SK-N-SH treated with all-trans-retinoic acid at 6 μM for 48 hours (cell line): ENCODE results near the gene CFAP57.
A peak's percentile ranks its signal among the peaks of the same experiment; 100 is the strongest.

ENCODE experiments used
- ATAC-seq: fragments of 200-7000 bp; cut with Tn5 transposase; 3 replicates; pipeline ENCODE4 v1.9.1; 2020; ENCODE audit warnings: mild to moderate bottlenecking, moderate library complexity
- ARNTL ChIP-seq: fragments of 450-650 bp; formaldehyde crosslinking; IDR thresholded peaks from 2 replicates; pipeline ENCODE4 v1.5.0; 2020; ENCODE audit warnings: low read depth, mild to moderate bottlenecking, moderate library complexity, borderline replicate concordance
- BACH2 ChIP-seq: fragments of 250-450 bp; sonication (Bioruptor Pico); IDR thresholded peaks from 2 replicates; pipeline ENCODE4 v1.9.0; 2021; ENCODE audit warnings: mild to moderate bottlenecking, borderline replicate concordance
- CSDC2 ChIP-seq: fragments of 250-450 bp; sonication (Bioruptor Pico); IDR thresholded peaks from 2 replicates; pipeline ENCODE4 v1.5.0; 2020; ENCODE audit warnings: mild to moderate bottlenecking, moderate library complexity
- ESRRG ChIP-seq: fragments of 250-450 bp; sonication (Bioruptor Pico); IDR thresholded peaks from 2 replicates; pipeline ENCODE4 v1.6.1; 2021; ENCODE audit warnings: mild to moderate bottlenecking
- ISL1 ChIP-seq: fragments of 250-450 bp; sonication (Bioruptor Pico); IDR thresholded peaks from 2 replicates; pipeline ENCODE4 v2.1.2; 2022; ENCODE audit warnings: mild to moderate bottlenecking, moderate library complexity
- PPARA ChIP-seq: fragments of 250-450 bp; sonication (Bioruptor Pico); IDR thresholded peaks from 2 replicates; pipeline ENCODE4 v1.5.0; 2020; ENCODE audit warnings: mild to moderate bottlenecking, borderline replicate concordance
- RARB ChIP-seq: fragments of 250-450 bp; sonication (Bioruptor Pico); IDR thresholded peaks from 2 replicates; pipeline ENCODE4 v1.8.0; 2021; ENCODE audit warnings: mild to moderate bottlenecking, moderate library complexity
- SNAI2 ChIP-seq: fragments of 250-450 bp; sonication (Bioruptor Pico); IDR thresholded peaks from 2 replicates; pipeline ENCODE4 v1.5.0; 2020; ENCODE audit warnings: mild to moderate bottlenecking, moderate library complexity
- TCF4 ChIP-seq: fragments of 250-450 bp; sonication (Bioruptor Pico); IDR thresholded peaks from 2 replicates; pipeline ENCODE4 v1.8.0; 2021; ENCODE audit warnings: mild to moderate bottlenecking, moderate library complexity, borderline replicate concordance
- TOX ChIP-seq: fragments of 250-450 bp; sonication (Bioruptor Pico); IDR thresholded peaks from 2 replicates; pipeline ENCODE4 v1.8.0; 2021; ENCODE audit warnings: mild to moderate bottlenecking, moderate library complexity, borderline replicate concordance
- ZFP3 ChIP-seq: fragments of 250-450 bp; sonication (Bioruptor Pico); IDR thresholded peaks from 2 replicates; pipeline ENCODE4 v1.5.0; 2020; ENCODE audit warnings: mild to moderate bottlenecking, moderate library complexity
- ZFP30 ChIP-seq: fragments of 450-650 bp; formaldehyde crosslinking; IDR thresholded peaks from 2 replicates; pipeline ENCODE4 v1.5.0; 2022; ENCODE audit warnings: mild to moderate bottlenecking, moderate library complexity
- ZNF565 ChIP-seq: fragments of 450-650 bp; formaldehyde crosslinking; conservative IDR thresholded peaks from 2 replicates; pipeline ENCODE4 v1.5.0; 2020; ENCODE audit warnings: low read depth, mild to moderate bottlenecking, moderate library complexity
- ZNF70 ChIP-seq: fragments of 450-650 bp; formaldehyde crosslinking; IDR thresholded peaks from 2 replicates; pipeline ENCODE4 v1.5.0; 2020; ENCODE audit warnings: mild to moderate bottlenecking, moderate library complexity
- ZNF8 ChIP-seq: fragments of 450-650 bp; formaldehyde crosslinking; IDR thresholded peaks from 2 replicates; pipeline ENCODE4 v1.5.0; 2020; ENCODE audit warnings: mild to moderate bottlenecking, moderate library complexity
- TF ChIP-seq, protein P1 (sequence below): fragments of 250-450 bp; sonication (Bioruptor Pico); IDR thresholded peaks from 2 replicates; pipeline ENCODE4 v1.8.0; 2021; ENCODE audit warnings: low read depth, mild to moderate bottlenecking, moderate library complexity, borderline replicate concordance
- TF ChIP-seq, protein P2 (sequence below): fragments of 250-450 bp; sonication (Bioruptor Pico); IDR thresholded peaks from 2 replicates; pipeline ENCODE4 v1.5.1; 2020; ENCODE audit warnings: low read depth, mild to moderate bottlenecking, moderate library complexity
- TF ChIP-seq, protein P3 (sequence below): fragments of 250-450 bp; sonication (Bioruptor Pico); IDR thresholded peaks from 2 replicates; pipeline ENCODE4 v1.8.0; 2020; ENCODE audit warnings: mild to moderate bottlenecking, moderate library complexity, borderline replicate concordance
- TF ChIP-seq, protein P4 (sequence below): fragments of 250-450 bp; sonication (Bioruptor Pico); IDR thresholded peaks from 2 replicates; pipeline ENCODE4 v1.5.0; 2020; ENCODE audit warnings: mild to moderate bottlenecking, moderate library complexity
- TF ChIP-seq, protein P5 (sequence below): fragments of 250-450 bp; sonication (Bioruptor Pico); IDR thresholded peaks from 2 replicates; pipeline ENCODE4 v1.5.1; 2021; ENCODE audit warnings: mild to moderate bottlenecking, moderate library complexity

CFAP57 gene

DNA sequence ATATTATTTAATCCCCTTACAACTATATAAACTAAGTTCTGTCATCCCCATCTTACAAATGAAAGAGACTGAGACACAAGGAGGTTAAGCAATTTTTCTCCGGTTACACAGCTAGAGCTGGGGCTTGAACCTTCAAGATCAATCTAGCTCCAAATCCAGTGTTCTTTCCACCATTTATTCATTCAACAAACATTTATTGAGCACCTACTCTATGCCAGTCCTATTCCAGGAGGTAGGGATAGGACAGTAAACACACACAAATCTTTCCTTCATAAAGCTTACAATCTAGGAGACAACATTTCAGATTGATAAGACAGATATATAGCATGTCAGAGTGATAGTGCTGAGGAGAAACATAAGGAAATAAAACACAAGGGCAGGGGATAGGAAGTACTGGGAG lies 94.8 kb downstream of the CFAP57 start:
- TF ChIP-seq, protein P1, sequence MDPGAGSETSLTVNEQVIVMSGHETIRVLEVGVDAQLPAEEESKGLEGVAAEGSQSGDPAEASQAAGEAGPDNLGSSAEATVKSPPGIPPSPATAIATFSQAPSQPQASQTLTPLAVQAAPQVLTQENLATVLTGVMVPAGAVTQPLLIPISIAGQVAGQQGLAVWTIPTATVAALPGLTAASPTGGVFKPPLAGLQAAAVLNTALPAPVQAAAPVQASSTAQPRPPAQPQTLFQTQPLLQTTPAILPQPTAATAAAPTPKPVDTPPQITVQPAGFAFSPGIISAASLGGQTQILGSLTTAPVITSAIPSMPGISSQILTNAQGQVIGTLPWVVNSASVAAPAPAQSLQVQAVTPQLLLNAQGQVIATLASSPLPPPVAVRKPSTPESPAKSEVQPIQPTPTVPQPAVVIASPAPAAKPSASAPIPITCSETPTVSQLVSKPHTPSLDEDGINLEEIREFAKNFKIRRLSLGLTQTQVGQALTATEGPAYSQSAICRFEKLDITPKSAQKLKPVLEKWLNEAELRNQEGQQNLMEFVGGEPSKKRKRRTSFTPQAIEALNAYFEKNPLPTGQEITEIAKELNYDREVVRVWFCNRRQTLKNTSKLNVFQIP (CRISPR knock-in tag), result no peak
- no peak for TF ChIP-seq ARNTL
- TF ChIP-seq PPARA (CRISPR knock-in tag), result no peak
- TF ChIP-seq TOX, result no peak
- TF ChIP-seq, protein P2, sequence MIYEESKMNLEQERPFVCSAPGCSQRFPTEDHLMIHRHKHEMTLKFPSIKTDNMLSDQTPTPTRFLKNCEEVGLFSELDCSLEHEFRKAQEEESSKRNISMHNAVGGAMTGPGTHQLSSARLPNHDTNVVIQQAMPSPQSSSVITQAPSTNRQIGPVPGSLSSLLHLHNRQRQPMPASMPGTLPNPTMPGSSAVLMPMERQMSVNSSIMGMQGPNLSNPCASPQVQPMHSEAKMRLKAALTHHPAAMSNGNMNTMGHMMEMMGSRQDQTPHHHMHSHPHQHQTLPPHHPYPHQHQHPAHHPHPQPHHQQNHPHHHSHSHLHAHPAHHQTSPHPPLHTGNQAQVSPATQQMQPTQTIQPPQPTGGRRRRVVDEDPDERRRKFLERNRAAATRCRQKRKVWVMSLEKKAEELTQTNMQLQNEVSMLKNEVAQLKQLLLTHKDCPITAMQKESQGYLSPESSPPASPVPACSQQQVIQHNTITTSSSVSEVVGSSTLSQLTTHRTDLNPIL (CRISPR knock-in tag), result no peak
- no peak for TF ChIP-seq ZNF70 (CRISPR knock-in tag)
- TF ChIP-seq ZFP30 (CRISPR knock-in tag), result no peak
- no peak for TF ChIP-seq CSDC2
- TF ChIP-seq ESRRG (CRISPR knock-in tag), result no peak
- TF ChIP-seq RARB (CRISPR knock-in tag), result no peak
- no peak for TF ChIP-seq ISL1 (CRISPR knock-in tag)
- TF ChIP-seq ZNF8 (CRISPR knock-in tag), result no peak
- TF ChIP-seq, protein P3, sequence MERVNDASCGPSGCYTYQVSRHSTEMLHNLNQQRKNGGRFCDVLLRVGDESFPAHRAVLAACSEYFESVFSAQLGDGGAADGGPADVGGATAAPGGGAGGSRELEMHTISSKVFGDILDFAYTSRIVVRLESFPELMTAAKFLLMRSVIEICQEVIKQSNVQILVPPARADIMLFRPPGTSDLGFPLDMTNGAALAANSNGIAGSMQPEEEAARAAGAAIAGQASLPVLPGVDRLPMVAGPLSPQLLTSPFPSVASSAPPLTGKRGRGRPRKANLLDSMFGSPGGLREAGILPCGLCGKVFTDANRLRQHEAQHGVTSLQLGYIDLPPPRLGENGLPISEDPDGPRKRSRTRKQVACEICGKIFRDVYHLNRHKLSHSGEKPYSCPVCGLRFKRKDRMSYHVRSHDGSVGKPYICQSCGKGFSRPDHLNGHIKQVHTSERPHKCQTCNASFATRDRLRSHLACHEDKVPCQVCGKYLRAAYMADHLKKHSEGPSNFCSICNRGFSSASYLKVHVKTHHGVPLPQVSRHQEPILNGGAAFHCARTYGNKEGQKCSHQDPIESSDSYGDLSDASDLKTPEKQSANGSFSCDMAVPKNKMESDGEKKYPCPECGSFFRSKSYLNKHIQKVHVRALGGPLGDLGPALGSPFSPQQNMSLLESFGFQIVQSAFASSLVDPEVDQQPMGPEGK, result no peak
- TF ChIP-seq, protein P4, sequence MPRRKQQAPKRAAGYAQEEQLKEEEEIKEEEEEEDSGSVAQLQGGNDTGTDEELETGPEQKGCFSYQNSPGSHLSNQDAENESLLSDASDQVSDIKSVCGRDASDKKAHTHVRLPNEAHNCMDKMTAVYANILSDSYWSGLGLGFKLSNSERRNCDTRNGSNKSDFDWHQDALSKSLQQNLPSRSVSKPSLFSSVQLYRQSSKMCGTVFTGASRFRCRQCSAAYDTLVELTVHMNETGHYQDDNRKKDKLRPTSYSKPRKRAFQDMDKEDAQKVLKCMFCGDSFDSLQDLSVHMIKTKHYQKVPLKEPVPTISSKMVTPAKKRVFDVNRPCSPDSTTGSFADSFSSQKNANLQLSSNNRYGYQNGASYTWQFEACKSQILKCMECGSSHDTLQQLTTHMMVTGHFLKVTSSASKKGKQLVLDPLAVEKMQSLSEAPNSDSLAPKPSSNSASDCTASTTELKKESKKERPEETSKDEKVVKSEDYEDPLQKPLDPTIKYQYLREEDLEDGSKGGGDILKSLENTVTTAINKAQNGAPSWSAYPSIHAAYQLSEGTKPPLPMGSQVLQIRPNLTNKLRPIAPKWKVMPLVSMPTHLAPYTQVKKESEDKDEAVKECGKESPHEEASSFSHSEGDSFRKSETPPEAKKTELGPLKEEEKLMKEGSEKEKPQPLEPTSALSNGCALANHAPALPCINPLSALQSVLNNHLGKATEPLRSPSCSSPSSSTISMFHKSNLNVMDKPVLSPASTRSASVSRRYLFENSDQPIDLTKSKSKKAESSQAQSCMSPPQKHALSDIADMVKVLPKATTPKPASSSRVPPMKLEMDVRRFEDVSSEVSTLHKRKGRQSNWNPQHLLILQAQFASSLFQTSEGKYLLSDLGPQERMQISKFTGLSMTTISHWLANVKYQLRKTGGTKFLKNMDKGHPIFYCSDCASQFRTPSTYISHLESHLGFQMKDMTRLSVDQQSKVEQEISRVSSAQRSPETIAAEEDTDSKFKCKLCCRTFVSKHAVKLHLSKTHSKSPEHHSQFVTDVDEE (CRISPR knock-in tag), result no peak
- TF ChIP-seq ZFP3 (CRISPR knock-in tag), result no peak
- TF ChIP-seq, protein P5, sequence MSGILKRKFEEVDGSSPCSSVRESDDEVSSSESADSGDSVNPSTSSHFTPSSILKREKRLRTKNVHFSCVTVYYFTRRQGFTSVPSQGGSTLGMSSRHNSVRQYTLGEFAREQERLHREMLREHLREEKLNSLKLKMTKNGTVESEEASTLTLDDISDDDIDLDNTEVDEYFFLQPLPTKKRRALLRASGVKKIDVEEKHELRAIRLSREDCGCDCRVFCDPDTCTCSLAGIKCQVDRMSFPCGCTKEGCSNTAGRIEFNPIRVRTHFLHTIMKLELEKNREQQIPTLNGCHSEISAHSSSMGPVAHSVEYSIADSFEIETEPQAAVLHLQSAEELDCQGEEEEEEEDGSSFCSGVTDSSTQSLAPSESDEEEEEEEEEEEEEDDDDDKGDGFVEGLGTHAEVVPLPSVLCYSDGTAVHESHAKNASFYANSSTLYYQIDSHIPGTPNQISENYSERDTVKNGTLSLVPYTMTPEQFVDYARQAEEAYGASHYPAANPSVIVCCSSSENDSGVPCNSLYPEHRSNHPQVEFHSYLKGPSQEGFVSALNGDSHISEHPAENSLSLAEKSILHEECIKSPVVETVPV (CRISPR knock-in tag), result no peak
- TF ChIP-seq SNAI2, result no peak
- no peak for TF ChIP-seq TCF4
- no peak for ATAC-seq

DNA sequence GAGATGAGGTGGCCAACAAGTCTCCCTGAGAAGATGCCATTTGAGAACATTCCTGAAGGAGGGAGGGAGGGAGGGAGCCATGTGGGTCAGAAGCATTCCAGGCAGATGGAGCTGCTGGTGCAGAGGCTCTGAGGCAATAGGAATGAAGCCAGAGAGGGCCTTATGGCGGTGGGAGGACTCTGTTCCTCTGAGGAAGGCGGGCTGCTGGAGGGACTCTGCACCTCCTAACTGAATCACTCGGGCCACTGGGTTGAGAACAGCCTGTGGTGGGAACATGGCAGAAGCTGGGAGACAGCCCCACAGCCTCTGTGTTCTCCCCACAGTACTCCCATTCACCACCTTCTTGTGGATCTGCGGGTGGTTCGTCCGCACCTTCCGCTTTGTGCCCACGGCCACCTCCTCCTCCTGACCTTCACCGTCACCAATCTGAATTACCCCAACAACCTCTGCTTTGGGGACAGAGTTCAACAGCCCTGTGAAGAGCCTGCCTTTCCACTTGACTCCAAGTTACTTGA lies 95.2 kb downstream of the CFAP57 start:
- TF ChIP-seq ZFP30 (CRISPR knock-in tag) (no peak), ZFP3 (CRISPR knock-in tag) (no peak)
- ATAC-seq, result peak; percentile 56

DNA sequence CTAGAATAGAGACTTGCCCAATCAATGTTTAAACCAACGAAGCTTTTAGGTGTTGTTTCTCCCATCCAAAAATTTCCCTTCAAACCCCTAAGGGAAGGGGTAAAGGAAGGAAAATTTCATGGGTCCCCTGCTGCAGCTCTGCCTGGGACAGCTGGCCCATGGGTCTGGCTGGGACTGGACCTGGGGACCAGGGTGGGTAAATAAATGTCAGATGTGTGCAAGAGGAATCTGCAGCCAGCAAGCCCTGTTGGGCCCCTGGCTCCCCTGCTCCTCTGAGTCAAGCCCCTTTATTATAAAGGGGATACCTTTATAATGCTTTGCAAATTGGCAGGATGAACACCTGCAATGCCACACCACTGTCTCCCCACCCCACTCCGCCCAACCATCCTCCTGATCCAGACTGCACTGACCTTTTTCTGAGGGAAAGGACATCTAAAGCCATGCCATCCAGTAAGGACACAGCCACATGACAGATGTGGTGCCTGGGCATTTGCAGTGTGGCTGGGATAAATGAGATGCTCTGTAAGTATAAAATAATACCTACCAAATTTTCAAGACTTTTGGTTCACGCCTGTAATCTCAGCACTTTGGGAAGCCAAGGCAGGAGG lies 95.8 kb downstream of the CFAP57 start:
- ATAC-seq, result no peak
- TF ChIP-seq ISL1 (CRISPR knock-in tag), result no peak
- TF ChIP-seq, protein P2 (CRISPR knock-in tag), result no peak
- TF ChIP-seq BACH2 (CRISPR knock-in tag), result no peak
- no peak for TF ChIP-seq CSDC2
- TF ChIP-seq ZNF565 (CRISPR knock-in tag), result no peak
- no peak for TF ChIP-seq SNAI2
